MM.1S (cell line): ENCODE measurements around the gene CCDC93.

Source experiments
- DNase-seq: peaks from one replicate; pipeline ENCODE4 v3.0.0-alpha.2; 2015
- H2AFZ ChIP-seq: fragments of 300-600 bp; sonication (generic); 2 replicates; pipeline ENCODE4 v1.6.0; 2016; ENCODE audit warnings: antibody characterized with exemption, low read length
- H3F3A ChIP-seq: fragments of 300-600 bp; sonication (generic); 2 replicates; pipeline ENCODE4 v1.6.1; 2016; ENCODE audit warnings: mild to moderate bottlenecking, antibody characterized with exemption, low read length, moderate library complexity, mixed read lengths; ENCODE audit not compliant: insufficient read depth
- H3K27ac ChIP-seq: fragments of 300-600 bp; sonication (generic); 2 replicates; pipeline ENCODE4 v1.5.1; 2016; ENCODE audit warnings: mild to moderate bottlenecking, low read length
- H3K27me3 ChIP-seq: fragments of 300-600 bp; sonication (generic); replicated peaks from 2 replicates; pipeline ENCODE4 v1.6.0; 2016; ENCODE audit warnings: low read length; ENCODE audit not compliant: insufficient read depth
- H3K36me3 ChIP-seq: fragments of 300-600 bp; sonication (generic); replicated peaks from 2 replicates; pipeline ENCODE4 v1.6.1; 2016; ENCODE audit warnings: mild to moderate bottlenecking, low read length, mixed read lengths; ENCODE audit not compliant: insufficient read depth
- H3K4me1 ChIP-seq: fragments of 300-600 bp; sonication (generic); 2 replicates; pipeline ENCODE4 v1.6.1; 2016; ENCODE audit warnings: low read length, mixed read lengths
- H3K4me2 ChIP-seq: fragments of 300-600 bp; sonication (generic); 2 replicates; pipeline ENCODE4 v1.6.0; 2016; ENCODE audit warnings: low read depth, low read length
- H3K4me3 ChIP-seq: fragments of 300-600 bp; sonication (generic); 2 replicates; pipeline ENCODE4 v1.5.1; 2016; ENCODE audit warnings: low read length, mixed read lengths
- H3K79me2 ChIP-seq: fragments of 300-600 bp; sonication (generic); 2 replicates; pipeline ENCODE4 v1.6.1; 2016; ENCODE audit warnings: mixed run types, low read length, mixed read lengths
- H3K9ac ChIP-seq: fragments of 300-600 bp; sonication (generic); 2 replicates; pipeline ENCODE4 v1.6.1; 2016; ENCODE audit warnings: low read length, mixed read lengths
- H3K9me2 ChIP-seq: fragments of 300-600 bp; sonication (generic); replicated peaks from 2 replicates; pipeline ENCODE4 v1.6.1; 2016; ENCODE audit warnings: mild to moderate bottlenecking, low read length, mixed read lengths; ENCODE audit not compliant: insufficient read depth
- H3K9me3 ChIP-seq: fragments of 300-600 bp; sonication (generic); replicated peaks from 2 replicates; pipeline ENCODE4 v1.6.1; 2016; ENCODE audit warnings: mild to moderate bottlenecking, low read length, mixed read lengths; ENCODE audit not compliant: insufficient read depth
- H4K20me1 ChIP-seq: fragments of 300-600 bp; sonication (generic); 2 replicates; pipeline ENCODE4 v1.6.1; 2016; ENCODE audit warnings: mild to moderate bottlenecking, low read length, moderate library complexity, mixed read lengths; ENCODE audit not compliant: insufficient read depth
- EZH2 ChIP-seq: fragments of 300-600 bp; sonication (generic); optimal IDR thresholded peaks from 2 replicates; pipeline ENCODE3; 2017; ENCODE audit warnings: low read depth, mild to moderate bottlenecking, antibody characterized with exemption, low read length, mixed read lengths
- EZH2phosphoT487 ChIP-seq: fragments of 300-600 bp; sonication (generic); IDR thresholded peaks from 2 replicates; pipeline ENCODE4 v1.6.1; 2018; ENCODE audit warnings: antibody characterized with exemption, low read length
- TF ChIP-seq, protein P1 (sequence below): fragments of 300-600 bp; sonication (generic); IDR thresholded peaks from 2 replicates; pipeline ENCODE4 v1.5.1; 2016; ENCODE audit warnings: antibody characterized with exemption, low read length, mixed read lengths

CCDC93 gene

GRCh38 chr2:118056801-118057200, 42.9 kb upstream of the CCDC93 start:
- Histone ChIP-seq H3F3A (no peaks in the 10 kb centered on the region), H3K27ac (no peak overlapping the region), H3K9me2 (no peaks in the 10 kb centered on the region), H3K27me3 (no peaks in the 10 kb centered on the region), H4K20me1 (no peaks in the 10 kb centered on the region), H3K9ac (no peak overlapping the region), H3K4me1 (peaks cover 3% of the 10 kb centered on the region; the same call in 1 of the 2 replicates), H3K79me2 (no peaks in the 10 kb centered on the region), H3K36me3 (no peaks in the 10 kb centered on the region), H2AFZ (no peak overlapping the region), H3K4me2 (no peak overlapping the region), H3K9me3 (no peaks in the 10 kb centered on the region), H3K4me3 (no peak overlapping the region)
- TF ChIP-seq EZH2phosphoT487 (no peak), EZH2 (no peak)
- TF ChIP-seq, protein P1, sequence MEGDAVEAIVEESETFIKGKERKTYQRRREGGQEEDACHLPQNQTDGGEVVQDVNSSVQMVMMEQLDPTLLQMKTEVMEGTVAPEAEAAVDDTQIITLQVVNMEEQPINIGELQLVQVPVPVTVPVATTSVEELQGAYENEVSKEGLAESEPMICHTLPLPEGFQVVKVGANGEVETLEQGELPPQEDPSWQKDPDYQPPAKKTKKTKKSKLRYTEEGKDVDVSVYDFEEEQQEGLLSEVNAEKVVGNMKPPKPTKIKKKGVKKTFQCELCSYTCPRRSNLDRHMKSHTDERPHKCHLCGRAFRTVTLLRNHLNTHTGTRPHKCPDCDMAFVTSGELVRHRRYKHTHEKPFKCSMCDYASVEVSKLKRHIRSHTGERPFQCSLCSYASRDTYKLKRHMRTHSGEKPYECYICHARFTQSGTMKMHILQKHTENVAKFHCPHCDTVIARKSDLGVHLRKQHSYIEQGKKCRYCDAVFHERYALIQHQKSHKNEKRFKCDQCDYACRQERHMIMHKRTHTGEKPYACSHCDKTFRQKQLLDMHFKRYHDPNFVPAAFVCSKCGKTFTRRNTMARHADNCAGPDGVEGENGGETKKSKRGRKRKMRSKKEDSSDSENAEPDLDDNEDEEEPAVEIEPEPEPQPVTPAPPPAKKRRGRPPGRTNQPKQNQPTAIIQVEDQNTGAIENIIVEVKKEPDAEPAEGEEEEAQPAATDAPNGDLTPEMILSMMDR = no peak
- no peak for DNase-seq

GRCh38 chr2:118056165-118056534, 42.3 kb upstream of the CCDC93 start:
- no peaks in the 10 kb centered on the region for H3K9me3 ChIP-seq
- H3K36me3 ChIP-seq = no peaks in the 10 kb centered on the region
- H4K20me1 ChIP-seq = no peaks in the 10 kb centered on the region
- no peaks in the 10 kb centered on the region for H3K79me2 ChIP-seq
- peak overlapping the region; percentile 3; the same call in 1 of the 2 replicates for H3K4me2 ChIP-seq
- no peak overlapping the region for H2AFZ ChIP-seq
- H3F3A ChIP-seq = no peaks in the 10 kb centered on the region
- DNase-seq = peak; percentile 37
- peaks cover 3% of the 10 kb centered on the region; the same call in 1 of the 2 replicates for H3K4me1 ChIP-seq
- TF ChIP-seq, protein P1 = no peak
- TF ChIP-seq EZH2phosphoT487 (no peak), EZH2 (no peak)
- no peak overlapping the region for H3K4me3 ChIP-seq
- no peaks in the 10 kb centered on the region for H3K9me2 ChIP-seq
- no peaks in the 10 kb centered on the region for H3K27me3 ChIP-seq
- H3K27ac ChIP-seq = no peak overlapping the region
- H3K9ac ChIP-seq = no peak overlapping the region

DNA sequence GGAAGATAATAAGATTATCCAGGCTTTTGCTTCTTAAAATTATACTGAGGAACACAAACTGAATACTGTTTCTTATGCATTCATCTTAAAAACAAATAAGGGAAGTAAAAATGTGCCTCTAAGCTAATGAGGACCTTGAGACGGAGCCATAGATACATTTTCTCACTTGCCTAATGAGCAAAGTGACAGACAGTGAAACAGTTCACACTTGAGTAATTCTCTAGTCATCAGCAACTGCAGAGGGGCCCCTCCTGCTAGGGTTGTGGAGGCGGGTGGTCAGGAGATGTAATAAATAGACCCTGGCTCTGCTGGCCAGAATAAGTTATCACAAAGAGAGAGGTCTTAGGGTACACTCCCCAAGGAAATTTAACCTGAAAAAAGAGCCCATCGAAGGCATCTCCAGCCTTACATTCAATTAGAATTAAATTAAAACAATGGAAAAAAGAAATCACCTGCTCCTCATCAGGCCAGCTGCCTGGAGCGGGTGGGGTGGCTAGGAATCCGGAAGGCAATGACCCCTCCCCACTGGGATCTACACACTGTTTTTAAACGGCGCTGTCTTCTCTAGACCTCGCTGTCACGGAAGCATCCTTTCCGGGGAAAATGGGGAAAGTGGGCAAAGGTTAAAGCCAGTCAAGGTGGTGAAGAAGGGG, 41.8 kb upstream of the CCDC93 start:
- no peaks in the 10 kb centered on the region for H3K9me3 ChIP-seq
- DNase-seq = no peak
- no peak overlapping the region for H3K9ac ChIP-seq
- H3K4me2 ChIP-seq = no peak overlapping the region
- no peaks in the 10 kb centered on the region for H3K36me3 ChIP-seq
- no peaks in the 10 kb centered on the region for H3K27me3 ChIP-seq
- no peaks in the 10 kb centered on the region for H3K9me2 ChIP-seq
- H2AFZ ChIP-seq = no peak overlapping the region
- H3F3A ChIP-seq = no peaks in the 10 kb centered on the region
- H4K20me1 ChIP-seq = no peaks in the 10 kb centered on the region
- no peaks in the 10 kb centered on the region for H3K79me2 ChIP-seq
- no peak overlapping the region for H3K27ac ChIP-seq
- peaks cover 3% of the 10 kb centered on the region; the same call in 1 of the 2 replicates for H3K4me1 ChIP-seq
- TF ChIP-seq EZH2 = no peak
- TF ChIP-seq, protein P1 = no peak
- no peak for TF ChIP-seq EZH2phosphoT487
- no peak overlapping the region for H3K4me3 ChIP-seq
